ENCODE measurements around the gene EBP. TPM values are rescaled to one million over a fixed set of nuclear protein-coding genes. Genes with fewer than 3 reads are reported as not detected.

Gene EBP
- polyA plus RNA-seq, 1 donor from 2014 or later, result 134 TPM

DNA sequence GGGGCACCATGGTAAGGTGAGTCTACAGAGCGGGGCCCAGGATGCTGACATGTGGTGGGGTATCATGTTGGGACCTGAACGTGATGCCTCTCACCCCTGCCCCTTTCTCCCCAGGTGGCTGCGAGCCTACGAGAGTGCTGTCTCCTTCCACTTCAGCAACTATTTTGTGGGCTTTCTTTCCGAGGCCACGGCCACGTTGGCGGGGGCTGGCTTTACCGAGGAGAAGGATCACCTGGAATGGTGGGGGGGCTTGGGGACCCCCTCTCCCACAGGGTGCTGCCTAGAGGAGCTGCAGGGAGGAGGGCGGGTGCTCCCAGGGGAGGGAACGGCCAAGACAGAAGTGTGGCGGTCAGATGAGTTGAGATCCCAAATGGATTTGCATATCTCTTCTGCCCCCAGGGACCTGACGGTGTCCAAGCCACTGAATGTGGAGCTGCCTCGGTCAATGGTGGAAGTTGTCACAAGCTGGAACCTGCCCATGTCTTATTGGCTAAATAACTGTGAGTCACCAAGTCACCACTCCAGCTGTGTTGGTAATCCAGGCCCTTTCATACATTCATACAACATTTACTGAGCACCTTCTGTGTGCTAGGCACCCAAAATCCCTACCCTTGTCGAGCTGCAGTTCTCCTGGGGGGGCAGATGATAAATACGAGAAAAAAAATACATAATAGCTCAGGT, 7.3 kb upstream of the EBP start:
- Histone ChIP-seq H3K4me2 (ENCODE audit: low read length) (no peak overlapping the region), H3K9me2 (ENCODE audit: insufficient read depth, low read length) (no peaks in the 10 kb centered on the region), H3K27me3 (ENCODE audit: insufficient read depth, low read depth, low read length) (no peaks in the 10 kb centered on the region), H3K4me3 (ENCODE audit: low read length) (no peak overlapping the region), H3K9me3 (ENCODE audit: low read length) (no peaks in the 10 kb centered on the region), H4K20me1 (ENCODE audit: insufficient read depth) (no peaks in the 10 kb centered on the region), H3K36me3 (ENCODE audit: insufficient read depth, low read length) (no peaks in the 10 kb centered on the region), H3K79me2 (replicated peaks; ENCODE audit: insufficient read depth, low read length) (no peaks in the 10 kb centered on the region), H3K27ac (ENCODE audit: low read length) (no peak overlapping the region), H2AFZ (ENCODE audit: low read depth, low read length) (no peak overlapping the region), H3K9ac (ENCODE audit: low read length) (no peak overlapping the region), H3F3A (ENCODE audit: insufficient read depth, low read length, poor library complexity, severe bottlenecking) (no peaks in the 10 kb centered on the region)
- TF ChIP-seq, protein P1, sequence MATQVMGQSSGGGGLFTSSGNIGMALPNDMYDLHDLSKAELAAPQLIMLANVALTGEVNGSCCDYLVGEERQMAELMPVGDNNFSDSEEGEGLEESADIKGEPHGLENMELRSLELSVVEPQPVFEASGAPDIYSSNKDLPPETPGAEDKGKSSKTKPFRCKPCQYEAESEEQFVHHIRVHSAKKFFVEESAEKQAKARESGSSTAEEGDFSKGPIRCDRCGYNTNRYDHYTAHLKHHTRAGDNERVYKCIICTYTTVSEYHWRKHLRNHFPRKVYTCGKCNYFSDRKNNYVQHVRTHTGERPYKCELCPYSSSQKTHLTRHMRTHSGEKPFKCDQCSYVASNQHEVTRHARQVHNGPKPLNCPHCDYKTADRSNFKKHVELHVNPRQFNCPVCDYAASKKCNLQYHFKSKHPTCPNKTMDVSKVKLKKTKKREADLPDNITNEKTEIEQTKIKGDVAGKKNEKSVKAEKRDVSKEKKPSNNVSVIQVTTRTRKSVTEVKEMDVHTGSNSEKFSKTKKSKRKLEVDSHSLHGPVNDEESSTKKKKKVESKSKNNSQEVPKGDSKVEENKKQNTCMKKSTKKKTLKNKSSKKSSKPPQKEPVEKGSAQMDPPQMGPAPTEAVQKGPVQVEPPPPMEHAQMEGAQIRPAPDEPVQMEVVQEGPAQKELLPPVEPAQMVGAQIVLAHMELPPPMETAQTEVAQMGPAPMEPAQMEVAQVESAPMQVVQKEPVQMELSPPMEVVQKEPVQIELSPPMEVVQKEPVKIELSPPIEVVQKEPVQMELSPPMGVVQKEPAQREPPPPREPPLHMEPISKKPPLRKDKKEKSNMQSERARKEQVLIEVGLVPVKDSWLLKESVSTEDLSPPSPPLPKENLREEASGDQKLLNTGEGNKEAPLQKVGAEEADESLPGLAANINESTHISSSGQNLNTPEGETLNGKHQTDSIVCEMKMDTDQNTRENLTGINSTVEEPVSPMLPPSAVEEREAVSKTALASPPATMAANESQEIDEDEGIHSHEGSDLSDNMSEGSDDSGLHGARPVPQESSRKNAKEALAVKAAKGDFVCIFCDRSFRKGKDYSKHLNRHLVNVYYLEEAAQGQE (IDR thresholded peaks at IDR 0.05; ENCODE audit: borderline replicate concordance), result no peak
- TF ChIP-seq EZH2 (IDR thresholded peaks at IDR 0.05; ENCODE audit: borderline replicate concordance, insufficient read depth, low read length, poor library complexity, severe bottlenecking) (no peak), EP300 (conservative IDR thresholded peaks at IDR 0.05; ENCODE audit: poor library complexity, severe bottlenecking) (no peak), RAD21 (conservative IDR thresholded peaks at IDR 0.05) (no peak), MXI1 (conservative IDR thresholded peaks at IDR 0.05; ENCODE audit: poor library complexity, severe bottlenecking) (no peak), TAF1 (IDR thresholded peaks at IDR 0.05; ENCODE audit: low read depth) (no peak), SMC3 (conservative IDR thresholded peaks at IDR 0.05; ENCODE audit: poor library complexity) (no peak)
- TF ChIP-seq, protein P2, sequence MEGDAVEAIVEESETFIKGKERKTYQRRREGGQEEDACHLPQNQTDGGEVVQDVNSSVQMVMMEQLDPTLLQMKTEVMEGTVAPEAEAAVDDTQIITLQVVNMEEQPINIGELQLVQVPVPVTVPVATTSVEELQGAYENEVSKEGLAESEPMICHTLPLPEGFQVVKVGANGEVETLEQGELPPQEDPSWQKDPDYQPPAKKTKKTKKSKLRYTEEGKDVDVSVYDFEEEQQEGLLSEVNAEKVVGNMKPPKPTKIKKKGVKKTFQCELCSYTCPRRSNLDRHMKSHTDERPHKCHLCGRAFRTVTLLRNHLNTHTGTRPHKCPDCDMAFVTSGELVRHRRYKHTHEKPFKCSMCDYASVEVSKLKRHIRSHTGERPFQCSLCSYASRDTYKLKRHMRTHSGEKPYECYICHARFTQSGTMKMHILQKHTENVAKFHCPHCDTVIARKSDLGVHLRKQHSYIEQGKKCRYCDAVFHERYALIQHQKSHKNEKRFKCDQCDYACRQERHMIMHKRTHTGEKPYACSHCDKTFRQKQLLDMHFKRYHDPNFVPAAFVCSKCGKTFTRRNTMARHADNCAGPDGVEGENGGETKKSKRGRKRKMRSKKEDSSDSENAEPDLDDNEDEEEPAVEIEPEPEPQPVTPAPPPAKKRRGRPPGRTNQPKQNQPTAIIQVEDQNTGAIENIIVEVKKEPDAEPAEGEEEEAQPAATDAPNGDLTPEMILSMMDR (IDR thresholded peaks at IDR 0.05; ENCODE audit: poor library complexity, severe bottlenecking), result no peak

DNA sequence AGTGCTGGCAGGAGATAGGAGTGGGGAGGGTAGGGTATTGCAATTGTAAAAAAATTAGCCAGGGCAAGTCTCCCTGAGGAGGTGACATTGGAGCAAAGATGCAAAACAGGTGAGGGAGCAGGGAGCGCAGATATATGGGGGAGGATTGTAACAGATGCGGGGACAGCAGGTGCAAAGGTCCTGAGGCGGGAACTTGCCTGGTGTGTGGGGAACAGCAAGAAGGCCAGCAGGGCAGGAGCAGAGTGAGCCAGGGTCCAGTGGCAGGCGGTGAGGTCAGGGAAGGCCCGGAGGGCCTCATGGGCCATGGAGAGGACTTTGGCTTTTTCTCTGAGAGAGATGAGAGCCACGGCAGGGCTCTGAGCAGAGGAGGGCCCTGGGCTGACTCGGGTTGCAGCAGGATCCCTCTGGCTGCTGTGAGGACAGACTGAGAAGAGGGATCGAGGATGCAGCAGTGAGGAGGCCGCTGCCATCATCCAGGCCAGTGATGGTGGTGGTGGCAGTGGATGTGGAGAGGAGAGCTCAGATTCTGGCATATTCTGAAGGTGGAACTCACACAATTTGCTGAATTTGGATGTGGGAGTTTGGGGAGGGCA, 6.6 kb upstream of the EBP start:
- H3K9me3 ChIP-seq (ENCODE audit: low read length), result no peaks in the 10 kb centered on the region
- no peak for TF ChIP-seq RAD21 (conservative IDR thresholded peaks at IDR 0.05)
- TF ChIP-seq SMC3 (conservative IDR thresholded peaks at IDR 0.05; ENCODE audit: poor library complexity), result no peak
- TF ChIP-seq, protein P1 (IDR thresholded peaks at IDR 0.05; ENCODE audit: borderline replicate concordance), result no peak
- TF ChIP-seq EP300 (conservative IDR thresholded peaks at IDR 0.05; ENCODE audit: poor library complexity, severe bottlenecking), result no peak
- no peak for TF ChIP-seq EZH2 (IDR thresholded peaks at IDR 0.05; ENCODE audit: borderline replicate concordance, insufficient read depth, low read length, poor library complexity, severe bottlenecking)
- no peak for TF ChIP-seq MXI1 (conservative IDR thresholded peaks at IDR 0.05; ENCODE audit: poor library complexity, severe bottlenecking)
- no peak for TF ChIP-seq POLR2AphosphoS5 (IDR thresholded peaks at IDR 0.05)
- no peak for TF ChIP-seq TAF1 (IDR thresholded peaks at IDR 0.05; ENCODE audit: low read depth)
- TF ChIP-seq, protein P2 (IDR thresholded peaks at IDR 0.05; ENCODE audit: poor library complexity, severe bottlenecking), result no peak
- no peaks in the 10 kb centered on the region for H3K9me2 ChIP-seq (ENCODE audit: insufficient read depth, low read length)
- no peak overlapping the region for H3K9ac ChIP-seq (ENCODE audit: low read length)
- H3K36me3 ChIP-seq (ENCODE audit: insufficient read depth, low read length), result no peaks in the 10 kb centered on the region
- no peak overlapping the region for H3K4me2 ChIP-seq (ENCODE audit: low read length)
- no peak overlapping the region for H3K4me3 ChIP-seq (ENCODE audit: low read length)
- H4K20me1 ChIP-seq (ENCODE audit: insufficient read depth), result no peaks in the 10 kb centered on the region
- H3K79me2 ChIP-seq (replicated peaks; ENCODE audit: insufficient read depth, low read length), result no peaks in the 10 kb centered on the region
- no peak overlapping the region for H3K27ac ChIP-seq (ENCODE audit: low read length)
- H3F3A ChIP-seq (ENCODE audit: insufficient read depth, low read length, poor library complexity, severe bottlenecking), result no peaks in the 10 kb centered on the region
- H2AFZ ChIP-seq (ENCODE audit: low read depth, low read length), result no peak overlapping the region
- H3K27me3 ChIP-seq (ENCODE audit: insufficient read depth, low read depth, low read length), result no peaks in the 10 kb centered on the region
